K562 (cell line): ENCODE results near the gene CDT1. TPM values are rescaled to one million over a fixed set of nuclear protein-coding genes. Genes with fewer than 3 reads are reported as not detected.

Source experiments
- ETV5 ChIP-seq: sonication (generic); formaldehyde crosslinking; IDR thresholded peaks from 2 replicates; pipeline ENCODE4 v1.4.0; 2020; ENCODE audit warnings: low read depth, mild to moderate bottlenecking, missing genetic modification reagents
- KLF1 ChIP-seq: fragments of 450-650 bp; IDR thresholded peaks from 2 replicates; pipeline ENCODE4 v1.6.1; 2016; ENCODE audit warnings: missing genetic modification characterization, missing compliant biosample characterization
- NFIC ChIP-seq: fragments of 450-650 bp; IDR thresholded peaks from 2 replicates; pipeline ENCODE4 v1.6.1; 2017; ENCODE audit warnings: mild to moderate bottlenecking, inconsistent platforms
- NR2C2 ChIP-seq, 2 experiments: fragments of 200-800 bp in 1 of 2; sonication (Bioruptor generic) in 1 of 2; sonication (generic) in 1 of 2; formaldehyde crosslinking in 1 of 2; IDR thresholded peaks; 2 replicates each; pipeline versions ENCODE4 v1.6.1 to v1.8.0; 2016 to 2022; ENCODE audit warnings: mild to moderate bottlenecking in 1 of 2, missing compliant biosample characterization in 1 of 2, missing genetic modification characterization in 1 of 2, missing genetic modification reagents in 1 of 2
- RNF2 ChIP-seq: sonication (generic); IDR thresholded peaks from 2 replicates; pipeline ENCODE4 v1.6.1; 2016
- SMARCC2 ChIP-seq: fragments of 450-650 bp; IDR thresholded peaks from 2 replicates; pipeline ENCODE4 v1.6.1; 2017; ENCODE audit warnings: antibody characterized with exemption, moderate library complexity, mild to moderate bottlenecking, low read depth
- TBP ChIP-seq: optimal IDR thresholded peaks from 2 replicates; pipeline ENCODE3; 2011; ENCODE audit warnings: low read depth, low read length, improper control_type of control experiment
- TEAD4 ChIP-seq, 2 experiments: sonication (generic) in 1 of 2; formaldehyde crosslinking in 1 of 2; IDR thresholded peaks; 2 replicates each; pipeline versions ENCODE4 v1.6.1 to v1.8.0; 2012 to 2022; ENCODE audit warnings: borderline replicate concordance in 1 of 2, inconsistent platforms in 1 of 2, low read length in 1 of 2, mild to moderate bottlenecking in 1 of 2, missing genetic modification reagents in 1 of 2
- TFAP4 ChIP-seq: sonication (generic); formaldehyde crosslinking; IDR thresholded peaks from 2 replicates; pipeline ENCODE4 v1.8.0; 2022; ENCODE audit warnings: missing genetic modification reagents, mild to moderate bottlenecking, moderate library complexity, borderline replicate concordance
- ZBTB49 ChIP-seq: sonication (generic); formaldehyde crosslinking; IDR thresholded peaks from 2 replicates; pipeline ENCODE4 v1.8.0; 2022; ENCODE audit warnings: missing genetic modification reagents, mild to moderate bottlenecking, borderline replicate concordance
- ZNF407 ChIP-seq: fragments of 450-650 bp; IDR thresholded peaks from 2 replicates; pipeline ENCODE4 v1.6.1; 2016; ENCODE audit warnings: low read depth
- ZNF589 ChIP-seq: fragments of 200-800 bp; sonication (Bioruptor generic); IDR thresholded peaks from 2 replicates; pipeline ENCODE4 v1.6.1; 2016; ENCODE audit warnings: low read depth, missing genetic modification characterization, missing compliant biosample characterization
- ZNF740 ChIP-seq, 3 experiments: fragments of 200-800 bp in 1 of 3; sonication (Bioruptor generic) in 1 of 3; sonication (generic) in 1 of 3; formaldehyde crosslinking in 1 of 3; IDR thresholded peaks; 2 replicates each; pipeline versions ENCODE4 v1.6.1 to v1.8.0; 2016 to 2022; ENCODE audit warnings: mild to moderate bottlenecking in 2 of 3, missing compliant biosample characterization in 2 of 3, missing genetic modification characterization in 2 of 3, missing genetic modification reagents in 1 of 3
- polyA plus RNA-seq, 8 experiments: library from polyadenylated mRNA; depleted of rRNA in 4 of 8; stranded (reverse) in 5 of 8; unstranded in 3 of 8; fragments of >200 nt; fragmentation: Nextera tagmentation in 2 of 8; fragmentation: Illumina TruSeq in 1 of 8; extraction: Ambion mirVana in 2 of 8; extraction: Trizol in 1 of 8; gene quantifications; 2 replicates each; pipeline versions ENCODE4 v1.2.1 to v1.2.3, GENCODE V29; 2011 to 2014; ENCODE audit warnings: inconsistent platforms in 1 of 8, missing spikeins in 1 of 8
- total RNA-seq, 7 experiments: library from RNA; depleted of rRNA in 6 of 7; stranded (reverse); fragments of >200 nt in 6 of 7; fragmentation: Illumina TruSeq in 2 of 7; extraction: Trizol in 2 of 7; gene quantifications; 2 replicates each; pipeline versions ENCODE4 v1.2.1 to v1.2.3, GENCODE V29; 2011 to 2021; ENCODE audit warnings: low replicate concordance in 1 of 7

The CDT1 gene
- total and polyA plus RNA-seq, 9 of the 15 experiments (the other 6 are each of a cell fraction or from before 2014, with no cell fraction given) = 0.92 to 178 (median 14.2) TPM

- TF ChIP-seq ZNF407 (no peak), TEAD4 (IDR thresholded peaks at IDR 0.05; ENCODE audit: low read length) (peak; percentile 80), TEAD4 (CRISPR knock-in tag; IDR thresholded peaks at IDR 0.05; ENCODE audit: borderline replicate concordance) (no peak), NFIC (peak; percentile 87), RNF2 (peak; percentile 85), ZBTB49 (CRISPR knock-in tag) (peak; percentile 91; the same call in 1 of the 2 replicates), KLF1 (tag) (peak; percentile 88), TFAP4 (peak; percentile 62), ZNF740 (CRISPR knock-in tag; IDR thresholded peaks at IDR 0.05) (no peak), ZNF740 (tag; IDR thresholded peaks at IDR 0.05) (no peak), ZNF589 (no peak), NR2C2 (CRISPR knock-in tag; IDR thresholded peaks at IDR 0.05) (no peak; the same call in none of the 2 replicates), NR2C2 (tag; IDR thresholded peaks at IDR 0.05) (peak; percentile 36), SMARCC2 (no peak), ETV5 (peak; percentile 88), TBP (peak; percentile 49)
Measured at GRCh38 chr16:88811769-88812512, 8.4 kb downstream of the CDT1 start, which contains the start of gene APRT (continued).
